HepG2 (cell line): ENCODE results near the gene FKBP5. TPM values are rescaled to one million over a fixed set of nuclear protein-coding genes. Genes with fewer than 3 reads are reported as not detected.
A peak's percentile ranks its signal among the peaks of the same experiment; 100 is the strongest.

ENCODE experiments used
- ATAC-seq: fragments of 200-7000 bp; cut with Tn5 transposase; 3 replicates; pipeline ENCODE4 v1.9.1; 2020; ENCODE audit warnings: mild to moderate bottlenecking, moderate library complexity
- BruUV-seq: library from RNA; stranded (reverse); fragments of 400-500 nt; replicated peaks from 2 replicates; lab custom pipeline; 2021; lab: Mats Ljungman, UMichigan
- CTCF ChIA-PET: fragments of 300-600 bp; formaldehyde crosslinking; extraction: SDS; loops from one replicate; lab custom pipeline; 2021; ENCODE audit warnings: low total read pairs, inconsistent platforms, low intra/inter-chr PET ratio; lab: Yijun Ruan, JAX
- POLR2A ChIA-PET: fragments of 350-600 bp; sonication (Branson Sonifier 250); formaldehyde crosslinking; loops from one replicate; lab custom pipeline; 2020; ENCODE audit warnings: antibody characterized with exemption, inconsistent platforms; lab: Yijun Ruan, JAX
- DNase-seq: peaks from one replicate; pipeline ENCODE4 v3.0.0-alpha.2; 2015; ENCODE audit warnings: low spot score
- FAIRE-seq: peaks from 3 replicates; lab custom pipeline; 2011; peaks lifted over from hg19 to GRCh38; lab: Jason Lieb, UNC
- H2AFZ ChIP-seq: one replicate; pipeline ENCODE4 v1.6.1; 2011; ENCODE audit warnings: low read length, inconsistent platforms
- H3K27ac ChIP-seq: fragments of 300-600 bp; 3 replicates; pipeline ENCODE4 v1.8.0; 2011; ENCODE audit warnings: mixed run types, mild to moderate bottlenecking, mixed read lengths, low read length, inconsistent platforms; ENCODE audit not compliant: insufficient read depth; ENCODE audit errors: extremely low read length
- H3K27me3 ChIP-seq, 2 experiments: fragments of 200-600 bp in 1 of 2; 2 replicates in 1 of 2; 3 replicates in 1 of 2; pipeline versions ENCODE4 v1.6.0 to v1.8.0; 2011; ENCODE audit warnings: low read length in 2 of 2, mild to moderate bottlenecking in 2 of 2, moderate library complexity in 2 of 2, inconsistent platforms in 1 of 2; ENCODE audit not compliant: insufficient read depth in 2 of 2, control insufficient read depth in 1 of 2
- H3K36me3 ChIP-seq, 2 experiments: fragments of 200-600 bp in 1 of 2; replicated peaks in 1 of 2; 2 replicates in 1 of 2; 3 replicates in 1 of 2; pipeline versions ENCODE4 v1.5.1 to v1.8.0; 2011; ENCODE audit warnings: low read length in 2 of 2, inconsistent platforms in 1 of 2; ENCODE audit not compliant: insufficient read depth in 2 of 2, control insufficient read depth in 1 of 2
- H3K4me1 ChIP-seq: 2 replicates; pipeline ENCODE4 v1.5.1; 2012; ENCODE audit warnings: low read length, inconsistent platforms; ENCODE audit not compliant: insufficient read depth
- H3K4me2 ChIP-seq: 2 replicates; pipeline ENCODE4 v1.6.0; 2011; ENCODE audit warnings: low read depth, low read length, inconsistent platforms
- H3K4me3 ChIP-seq, 3 experiments: fragments of 200-600 bp in 1 of 3; sonication (generic), shearing (Covaris generic) in 1 of 3; replicated peaks in 1 of 3; 2 replicates each; pipeline ENCODE4 v1.5.1; 2011 to 2016; ENCODE audit warnings: low read length in 3 of 3, inconsistent platforms in 2 of 3, low read depth in 2 of 3, mild to moderate bottlenecking in 2 of 3, control low read depth in 1 of 3, mixed read lengths in 1 of 3; ENCODE audit not compliant: insufficient read depth in 1 of 3
- H3K79me2 ChIP-seq: one replicate; pipeline ENCODE4 v1.6.1; 2011; ENCODE audit warnings: low read length, inconsistent platforms; ENCODE audit not compliant: insufficient read depth
- H3K9ac ChIP-seq: 2 replicates; pipeline ENCODE4 v1.6.0; 2011; ENCODE audit warnings: mild to moderate bottlenecking, low read depth, low read length, inconsistent platforms; ENCODE audit not compliant: insufficient read depth
- H3K9me3 ChIP-seq: 2 replicates; pipeline ENCODE4 v1.5.1; 2012; ENCODE audit warnings: mild to moderate bottlenecking, low read length
- H4K20me1 ChIP-seq: 2 replicates; pipeline ENCODE4 v1.6.0; 2011; ENCODE audit warnings: inconsistent platforms, mild to moderate bottlenecking, low read length, moderate library complexity; ENCODE audit not compliant: insufficient read depth
- CREB1 ChIP-seq, 2 experiments: fragments of 450-650 bp in 1 of 2; IDR thresholded peaks; 2 replicates each; pipeline ENCODE4 v1.6.1; 2016 to 2017; ENCODE audit warnings: control low read depth in 1 of 2, mild to moderate bottlenecking in 1 of 2, missing compliant biosample characterization in 1 of 2, missing genetic modification characterization in 1 of 2
- HNRNPH1 ChIP-seq: fragments of 200-400 bp; formaldehyde crosslinking; optimal IDR thresholded peaks from 2 replicates; pipeline ENCODE3; 2017; ENCODE audit warnings: mild to moderate bottlenecking, low read depth, low read length
- NFATC3 ChIP-seq: sonication (generic); formaldehyde crosslinking; IDR thresholded peaks from 2 replicates; pipeline ENCODE4 v1.5.1; 2020; ENCODE audit warnings: mild to moderate bottlenecking, missing genetic modification reagents
- ZNF10 ChIP-seq: sonication (generic); formaldehyde crosslinking; IDR thresholded peaks from 2 replicates; pipeline ENCODE4 v1.4.0; 2020; ENCODE audit warnings: mild to moderate bottlenecking, low read depth, missing genetic modification reagents, borderline replicate concordance
- ZNF777 ChIP-seq: sonication (generic); formaldehyde crosslinking; IDR thresholded peaks from 2 replicates; pipeline ENCODE4 v1.4.0; 2020; ENCODE audit warnings: missing genetic modification reagents
- WGBS: methylation state at CpG from one replicate; pipeline ENCODE4 v1.1.6; 2017; ENCODE audit warnings: low lambda C conversion rate; 5-methylcytosine and 5-hydroxymethylcytosine counted together
- in situ Hi-C: cut with HindIII; loops from 2 replicates; pipeline ENCODE4 v1.10.0; 2017; ENCODE audit warnings: low pct_unique_long_range_greater_than_20kb; ENCODE audit not compliant: extremely low pct_ligation_motif_present
- intact Hi-C: fragments of 100-400 bp; cut with micrococcal nuclease; formaldehyde crosslinking; loops from one replicate; pipeline ENCODE4 v1.10.0; 2022; ENCODE audit not compliant: unreplicated experiment
- polyA plus RNA-seq, 8 experiments: library from polyadenylated mRNA; depleted of rRNA in 3 of 8; stranded (reverse) in 7 of 8; unstranded in 1 of 8; fragments of >200 nt; fragmentation: Illumina TruSeq in 4 of 8; extraction: Trizol in 4 of 8; gene quantifications; 2 replicates each; pipeline versions ENCODE4 v1.2.1 to v1.2.3, GENCODE V29; 2011 to 2016; ENCODE audit warnings: low read depth in 4 of 8, missing spikeins in 1 of 8, mixed read lengths in 1 of 8; ENCODE audit not compliant: insufficient read depth in 1 of 8
- total RNA-seq, 5 experiments: library from RNA; depleted of rRNA; stranded (reverse); fragments of >200 nt; fragmentation: Illumina TruSeq; extraction: Trizol; gene quantifications; 2 replicates each; pipeline ENCODE4 v1.2.3, GENCODE V29; 2016; ENCODE audit warnings: low read depth in 1 of 5
- TF ChIP-seq, protein P1 (sequence below): IDR thresholded peaks from 2 replicates; pipeline ENCODE4 v1.6.1; 2016; ENCODE audit warnings: low read depth, missing genetic modification reagents, missing compliant biosample characterization

Gene FKBP5
- total and polyA plus RNA-seq, 2 of the 13 experiments (the other 11 are each of a cell fraction or from before 2014, with no cell fraction given): 8.0 to 17.4 TPM

- CTCF ChIA-PET: no interaction called here
- Histone ChIP-seq H4K20me1 (no peaks in the 10 kb centered on the region), H3K9ac (no peak overlapping the region), H3K27ac (no peak overlapping the region), H3K4me3 (no peak overlapping the region), H3K9me3 (peaks cover 11% of the 10 kb centered on the region; the same call in 1 of the 2 replicates), H2AFZ (no peak overlapping the region), H3K79me2 (no peaks in the 10 kb centered on the region), H3K4me2 (no peak overlapping the region), H3K27me3 (peaks cover 2 to 9% of the 10 kb centered on the region in 2 experiments; a peak in 3 of 5 replicates), H3K36me3 (no peaks in the 10 kb centered on the region), H3K4me1 (no peaks in the 10 kb centered on the region)
- TF ChIP-seq NFATC3 (CRISPR knock-in tag) (no peak), ZNF10 (CRISPR knock-in tag) (no peak), CREB1 (IDR thresholded peaks at IDR 0.05) (0 out of 2 replicates have a peak, but pooled peaks have one; percentile 25), CREB1 (CRISPR knock-in tag; IDR thresholded peaks at IDR 0.05) (no peak), HNRNPH1 (no peak), ZNF777 (CRISPR knock-in tag) (no peak)
- TF ChIP-seq, protein P1, sequence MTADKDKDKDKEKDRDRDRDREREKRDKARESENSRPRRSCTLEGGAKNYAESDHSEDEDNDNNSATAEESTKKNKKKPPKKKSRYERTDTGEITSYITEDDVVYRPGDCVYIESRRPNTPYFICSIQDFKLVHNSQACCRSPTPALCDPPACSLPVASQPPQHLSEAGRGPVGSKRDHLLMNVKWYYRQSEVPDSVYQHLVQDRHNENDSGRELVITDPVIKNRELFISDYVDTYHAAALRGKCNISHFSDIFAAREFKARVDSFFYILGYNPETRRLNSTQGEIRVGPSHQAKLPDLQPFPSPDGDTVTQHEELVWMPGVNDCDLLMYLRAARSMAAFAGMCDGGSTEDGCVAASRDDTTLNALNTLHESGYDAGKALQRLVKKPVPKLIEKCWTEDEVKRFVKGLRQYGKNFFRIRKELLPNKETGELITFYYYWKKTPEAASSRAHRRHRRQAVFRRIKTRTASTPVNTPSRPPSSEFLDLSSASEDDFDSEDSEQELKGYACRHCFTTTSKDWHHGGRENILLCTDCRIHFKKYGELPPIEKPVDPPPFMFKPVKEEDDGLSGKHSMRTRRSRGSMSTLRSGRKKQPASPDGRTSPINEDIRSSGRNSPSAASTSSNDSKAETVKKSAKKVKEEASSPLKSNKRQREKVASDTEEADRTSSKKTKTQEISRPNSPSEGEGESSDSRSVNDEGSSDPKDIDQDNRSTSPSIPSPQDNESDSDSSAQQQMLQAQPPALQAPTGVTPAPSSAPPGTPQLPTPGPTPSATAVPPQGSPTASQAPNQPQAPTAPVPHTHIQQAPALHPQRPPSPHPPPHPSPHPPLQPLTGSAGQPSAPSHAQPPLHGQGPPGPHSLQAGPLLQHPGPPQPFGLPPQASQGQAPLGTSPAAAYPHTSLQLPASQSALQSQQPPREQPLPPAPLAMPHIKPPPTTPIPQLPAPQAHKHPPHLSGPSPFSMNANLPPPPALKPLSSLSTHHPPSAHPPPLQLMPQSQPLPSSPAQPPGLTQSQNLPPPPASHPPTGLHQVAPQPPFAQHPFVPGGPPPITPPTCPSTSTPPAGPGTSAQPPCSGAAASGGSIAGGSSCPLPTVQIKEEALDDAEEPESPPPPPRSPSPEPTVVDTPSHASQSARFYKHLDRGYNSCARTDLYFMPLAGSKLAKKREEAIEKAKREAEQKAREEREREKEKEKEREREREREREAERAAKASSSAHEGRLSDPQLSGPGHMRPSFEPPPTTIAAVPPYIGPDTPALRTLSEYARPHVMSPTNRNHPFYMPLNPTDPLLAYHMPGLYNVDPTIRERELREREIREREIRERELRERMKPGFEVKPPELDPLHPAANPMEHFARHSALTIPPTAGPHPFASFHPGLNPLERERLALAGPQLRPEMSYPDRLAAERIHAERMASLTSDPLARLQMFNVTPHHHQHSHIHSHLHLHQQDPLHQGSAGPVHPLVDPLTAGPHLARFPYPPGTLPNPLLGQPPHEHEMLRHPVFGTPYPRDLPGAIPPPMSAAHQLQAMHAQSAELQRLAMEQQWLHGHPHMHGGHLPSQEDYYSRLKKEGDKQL (CRISPR knock-in tag): no peak
- peak; percentile 56 for ATAC-seq
- WGBS: 38% methylated on average over 6 of the region's 6 CpGs
- BruUV-seq: no TSS peak
- no peak for DNase-seq
- POLR2A ChIA-PET: no interaction called here
- in situ Hi-C loops: no loop called here
- intact Hi-C loops: no loop called here
- no peak for FAIRE-seq
These were observed 135.4 kb downstream of the FKBP5 start for GRCh38 chr6:35553315-35553714.
